ENCODE data around the gene MAP1B.

MAP1B gene

DNA sequence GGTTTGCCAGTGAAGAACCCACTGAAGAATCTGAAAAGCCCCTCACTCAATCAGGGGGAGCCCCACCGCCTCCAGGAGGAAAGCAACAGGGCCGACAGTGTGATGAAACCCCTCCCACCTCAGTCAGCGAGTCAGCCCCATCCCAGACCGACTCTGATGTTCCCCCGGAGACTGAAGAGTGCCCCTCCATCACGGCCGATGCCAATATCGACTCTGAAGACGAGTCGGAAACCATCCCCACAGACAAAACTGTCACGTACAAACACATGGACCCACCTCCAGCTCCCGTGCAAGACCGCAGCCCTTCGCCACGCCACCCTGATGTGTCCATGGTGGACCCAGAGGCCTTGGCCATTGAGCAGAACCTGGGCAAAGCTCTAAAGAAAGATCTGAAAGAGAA, 92.4 kb downstream of the MAP1B start:
- no peak for DNase-seq

DNA sequence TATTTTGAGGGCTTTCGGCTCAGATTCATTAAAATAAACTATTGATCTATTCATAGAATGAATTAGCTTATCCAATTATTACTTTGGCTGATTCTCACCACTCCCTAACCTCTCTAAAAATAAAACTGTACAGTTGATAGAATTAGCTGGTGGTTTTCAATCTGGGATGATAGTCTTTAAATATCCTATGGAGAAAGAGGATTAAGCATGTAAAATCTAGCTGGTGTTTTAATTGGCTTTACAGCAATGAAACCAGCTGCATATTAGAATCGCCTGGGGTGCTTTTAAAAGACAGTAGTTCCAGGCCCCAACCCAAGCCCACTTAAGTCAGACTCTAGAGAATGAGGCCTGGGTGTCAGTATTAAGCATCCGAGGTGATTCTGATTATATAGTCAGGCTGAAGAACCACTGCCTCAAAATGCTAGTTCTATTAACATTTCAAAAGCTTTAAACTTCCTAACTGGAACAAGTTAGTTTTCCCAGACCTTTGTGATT, 95.1 kb downstream of the MAP1B start:
- no peak for DNase-seq

DNA sequence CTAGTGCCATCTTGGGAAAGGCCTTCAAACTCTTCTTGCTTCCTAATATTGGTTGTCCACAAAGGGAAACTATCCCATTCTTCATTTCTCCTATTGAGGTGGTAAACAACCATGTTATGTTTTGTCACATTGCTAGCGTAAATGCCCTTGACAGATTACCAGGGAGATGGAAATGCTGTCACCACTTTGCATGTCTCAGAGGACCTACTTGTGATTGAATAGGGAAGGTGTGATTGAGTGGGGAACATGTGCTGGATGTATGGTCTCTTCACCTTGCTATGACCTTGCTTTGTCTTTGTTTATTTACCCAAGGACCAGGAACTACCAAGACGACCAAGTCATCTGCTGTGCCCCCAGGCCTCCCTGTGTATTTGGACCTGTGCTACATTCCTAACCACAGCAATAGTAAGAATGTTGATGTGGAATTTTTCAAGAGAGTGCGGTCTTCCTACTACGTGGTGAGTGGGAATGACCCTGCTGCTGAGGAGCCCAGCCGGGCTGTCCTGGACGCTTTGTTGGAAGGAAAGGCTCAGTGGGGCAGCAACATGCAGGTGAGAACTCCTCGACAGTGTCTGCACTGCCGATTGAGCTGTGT, 96.1 kb downstream of the MAP1B start:
- DNase-seq, result no peak

DNA sequence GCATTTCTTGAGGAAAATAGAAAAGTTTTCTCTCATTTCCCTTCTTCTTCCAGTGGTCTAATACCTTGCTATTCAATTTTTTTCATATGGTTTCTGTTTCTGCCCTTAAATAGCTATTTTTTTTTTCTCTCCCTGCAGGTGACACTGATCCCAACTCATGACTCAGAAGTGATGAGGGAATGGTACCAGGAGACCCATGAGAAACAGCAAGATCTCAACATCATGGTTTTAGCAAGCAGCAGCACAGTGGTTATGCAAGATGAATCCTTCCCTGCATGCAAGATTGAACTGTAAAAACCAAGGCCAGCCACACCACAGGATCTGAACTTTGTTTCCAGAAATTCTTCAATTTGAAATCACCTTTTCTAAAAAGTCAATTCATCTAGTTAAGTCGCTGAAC, 97.7 kb downstream of the MAP1B start:
- DNase-seq, result no peak

DNA sequence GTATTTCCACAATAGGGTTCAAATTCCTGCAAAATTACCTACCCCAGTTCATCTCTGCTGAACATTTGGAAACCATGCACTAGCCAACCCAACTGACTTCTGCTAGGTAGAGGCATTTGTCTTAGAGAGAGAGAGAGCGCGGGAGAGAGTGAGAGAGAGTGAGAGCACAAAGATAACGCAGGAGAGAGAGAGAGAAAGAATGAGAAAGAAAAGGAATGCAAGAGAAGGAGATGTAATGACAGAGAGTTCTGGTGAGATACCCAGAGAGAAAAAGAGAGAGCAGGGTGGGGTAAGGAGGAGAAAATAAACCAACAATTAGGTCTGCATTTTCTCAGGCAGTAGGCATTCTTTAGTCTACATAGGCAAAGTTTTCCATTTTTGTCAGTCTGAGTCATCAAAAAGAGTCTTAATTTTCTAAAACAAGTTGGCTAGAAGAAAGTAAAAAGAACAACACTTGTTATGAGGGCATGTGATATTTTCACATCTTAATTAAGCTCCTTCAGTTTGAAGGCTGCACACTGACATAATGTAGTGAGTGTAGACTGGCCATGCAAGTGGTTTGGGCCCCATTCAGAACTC, 98.2 kb downstream of the MAP1B start:
- no peak for DNase-seq

DNA sequence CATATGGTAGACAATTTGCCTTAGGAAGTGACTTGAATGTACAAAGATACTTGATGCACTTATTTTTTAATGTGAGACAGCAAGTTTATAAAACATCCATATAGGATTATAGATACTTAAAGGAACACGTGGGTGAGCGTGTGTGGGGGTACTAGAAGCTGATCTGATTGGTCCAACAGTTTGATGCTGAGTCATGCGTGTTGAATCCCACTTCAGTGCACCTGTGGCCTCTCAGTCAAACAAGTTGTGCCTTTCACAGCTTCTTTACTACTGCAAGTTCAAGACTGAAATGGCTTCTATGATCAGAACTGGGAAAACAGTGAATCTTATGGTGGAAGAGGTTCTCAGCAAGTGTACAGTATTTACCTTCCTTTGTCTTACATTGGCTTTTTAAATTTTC, 98.9 kb downstream of the MAP1B start:
- no peak for DNase-seq

DNA sequence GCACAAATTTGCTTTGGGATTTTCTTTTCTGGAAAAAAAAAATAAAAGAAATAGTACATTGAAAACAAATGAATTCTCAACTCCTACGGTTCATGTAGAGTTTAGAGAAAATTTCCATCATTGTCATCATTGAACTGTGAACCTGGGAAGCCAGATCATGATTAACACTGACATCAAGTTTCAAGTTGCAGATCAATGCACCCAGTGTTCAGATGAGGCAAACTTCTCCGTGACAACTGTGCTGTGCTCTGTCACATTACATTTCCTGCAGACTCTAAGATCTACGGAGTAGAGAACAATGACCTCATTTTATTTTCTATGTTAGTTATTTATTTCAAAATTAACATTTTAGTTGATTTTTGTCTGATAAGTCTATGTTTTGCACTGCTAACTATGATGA, 99.7 kb downstream of the MAP1B start:
- DNase-seq, result no peak

DNA sequence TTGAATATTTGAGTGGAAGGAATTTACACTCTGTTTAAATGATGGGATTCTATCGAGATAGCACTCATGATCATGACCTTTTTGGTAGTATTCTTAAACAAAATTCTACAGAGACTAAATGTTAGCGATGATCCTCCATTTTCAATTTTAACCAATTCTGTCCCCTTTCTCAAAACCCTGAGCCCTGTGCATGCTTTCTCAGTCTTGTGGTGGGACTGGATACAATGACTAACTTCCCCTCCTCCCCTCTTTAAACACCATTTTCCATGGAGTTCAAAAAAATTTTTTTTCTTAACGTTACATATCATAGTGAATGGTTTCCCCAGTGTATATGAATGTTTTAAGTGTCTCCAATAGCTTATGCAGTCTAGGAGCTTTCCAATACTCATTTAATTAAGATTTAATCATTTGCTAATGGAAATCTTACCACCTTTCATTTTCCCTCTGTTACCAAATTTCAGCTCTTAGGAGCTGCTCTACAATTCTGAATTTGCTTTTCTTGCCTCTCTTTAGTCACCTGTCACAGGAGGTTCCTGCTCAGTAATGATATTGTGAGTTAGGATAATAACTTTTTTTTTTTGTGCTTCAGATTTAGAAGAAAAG, 101.2 kb downstream of the MAP1B start:
- no peak for DNase-seq

DNA sequence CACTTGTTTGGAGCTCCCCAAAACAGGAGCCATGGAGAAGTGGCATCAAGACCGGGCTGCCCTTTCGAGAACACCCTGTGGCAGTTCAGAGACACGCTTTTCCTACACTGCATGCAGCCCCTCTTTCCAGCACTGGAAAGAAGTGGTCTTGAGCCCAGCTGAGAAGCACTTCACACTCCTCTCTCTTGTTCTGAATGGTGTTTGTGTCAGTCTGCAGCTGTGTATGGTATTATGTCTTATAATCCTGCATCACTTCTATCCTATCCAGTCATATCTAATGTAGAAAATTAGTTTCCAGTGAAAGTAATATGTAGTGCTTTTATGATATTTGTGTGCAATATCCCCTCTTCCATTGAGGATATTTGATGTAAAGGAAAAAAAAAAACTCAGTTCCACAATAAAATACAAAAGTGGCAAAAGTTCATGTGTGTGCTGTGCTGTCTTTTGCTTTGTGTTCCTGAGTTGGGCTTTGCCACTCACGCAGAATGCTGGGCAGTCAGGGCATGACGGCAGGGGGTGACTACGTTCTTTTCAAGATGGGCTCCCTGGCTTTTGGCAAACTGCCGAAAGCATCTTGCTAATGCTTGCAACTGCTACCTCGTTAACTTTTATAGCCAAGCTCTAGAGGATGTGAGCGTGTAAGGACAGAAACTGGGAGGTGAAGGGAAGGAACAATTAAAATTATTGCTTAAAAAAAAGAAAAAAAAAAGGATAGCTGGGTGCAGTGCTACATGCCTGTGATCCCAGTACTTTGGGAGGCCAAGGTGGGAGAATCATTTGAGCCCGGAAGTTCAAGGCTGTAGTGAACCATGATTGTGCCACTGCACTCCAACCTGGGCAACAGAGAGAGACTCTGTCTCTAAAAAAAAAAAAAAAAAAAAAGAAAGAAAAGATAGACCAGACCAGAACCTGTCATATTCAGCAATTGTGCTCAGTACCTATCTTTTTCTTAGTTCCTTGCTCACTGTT, 102.2 kb downstream of the MAP1B start:
- DNase-seq, result no peak

DNA sequence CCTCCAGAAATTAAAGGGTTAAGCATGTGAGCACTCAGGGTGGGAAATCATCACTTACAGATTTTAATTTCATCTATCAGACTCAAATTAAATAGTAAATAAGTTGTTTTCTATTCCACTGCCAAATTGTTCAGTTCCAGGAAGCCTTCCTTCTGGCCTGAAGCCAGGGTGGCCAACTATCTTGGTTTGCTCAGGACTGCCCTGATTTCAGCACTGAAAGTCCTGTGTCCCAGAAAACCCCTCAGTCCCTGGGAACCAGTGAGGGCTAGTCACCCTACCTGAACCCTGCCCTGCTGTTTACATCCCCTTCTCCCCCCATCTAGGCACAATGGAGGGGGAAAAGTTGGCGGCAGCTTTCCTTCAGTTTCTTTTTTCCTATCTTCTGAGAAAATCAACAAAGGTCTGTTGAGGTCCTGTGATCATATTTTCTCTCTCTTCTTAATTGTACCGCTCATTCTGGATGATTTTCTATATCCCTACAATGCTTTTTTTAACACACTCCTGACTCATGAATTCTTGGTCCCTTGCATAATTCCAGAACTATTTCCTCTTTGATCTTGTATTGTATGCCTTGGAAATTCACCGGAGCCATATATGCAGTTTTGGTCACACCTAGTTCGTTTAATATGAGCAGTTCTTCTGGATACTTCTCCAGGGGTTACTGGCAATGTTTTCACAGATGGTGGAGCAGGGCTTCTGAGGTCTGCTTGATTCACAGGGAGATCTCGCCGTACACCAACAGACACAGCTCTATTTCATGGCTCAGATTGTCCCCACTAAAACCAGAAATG, 103.8 kb downstream of the MAP1B start:
- no peak for DNase-seq

DNA sequence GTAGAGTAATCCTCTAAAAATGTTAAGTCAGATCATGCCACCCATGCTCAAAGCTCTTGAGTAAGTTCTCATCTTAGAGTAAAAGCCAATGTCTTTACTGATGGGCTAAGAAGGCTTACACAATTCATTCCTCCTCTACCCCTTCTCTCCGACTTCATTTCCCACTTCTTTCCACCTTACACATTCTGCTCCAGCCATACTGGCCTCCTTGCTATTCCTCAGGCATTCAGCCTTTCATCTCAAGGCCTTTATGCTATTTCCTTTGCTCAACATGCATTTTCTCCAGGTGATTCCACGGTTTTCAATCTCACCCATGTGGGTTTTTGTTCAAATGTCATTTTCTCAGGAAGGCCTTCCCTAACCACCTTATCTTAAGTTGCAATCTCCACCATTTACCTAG, 104.9 kb downstream of the MAP1B start:
- no peak for DNase-seq

DNA sequence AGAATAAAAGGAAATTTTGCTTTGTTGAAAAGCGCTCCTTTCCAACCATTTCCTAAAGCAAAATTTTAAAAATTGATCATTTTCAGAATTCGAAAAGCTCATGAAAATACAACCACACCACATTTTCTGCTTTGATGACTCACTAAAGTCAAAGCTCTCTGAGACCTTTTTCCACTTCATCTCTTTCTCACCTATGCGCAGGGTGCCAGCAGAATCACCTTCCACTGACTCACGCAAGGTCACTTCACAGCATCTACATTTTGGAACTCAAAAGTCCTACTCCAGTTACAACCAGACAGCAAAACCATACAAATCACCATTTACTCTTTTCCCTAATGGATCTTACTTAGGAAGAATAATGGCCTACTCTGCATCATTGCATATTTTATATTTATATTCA, 106.2 kb downstream of the MAP1B start:
- DNase-seq, result no peak

DNA sequence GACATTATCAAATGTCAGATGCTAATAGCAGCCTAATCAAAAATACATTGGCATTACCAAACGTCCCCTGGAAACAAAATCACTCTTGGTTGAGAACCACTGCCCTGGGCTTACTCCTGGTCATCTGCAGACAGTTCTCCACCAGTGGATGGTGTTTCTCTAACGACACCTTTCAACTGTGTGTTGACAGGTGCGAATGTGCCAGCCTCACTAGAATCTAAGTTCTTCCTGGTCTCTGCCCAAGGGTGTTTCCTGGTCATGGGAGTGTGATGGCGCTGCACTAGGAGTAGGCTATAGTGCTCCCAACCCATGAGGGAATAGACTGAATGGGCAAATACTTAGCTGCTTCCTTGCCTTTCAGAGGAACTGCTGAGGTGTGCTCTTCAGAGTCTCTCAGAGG, 106.9 kb downstream of the MAP1B start:
- no peak for DNase-seq

DNA sequence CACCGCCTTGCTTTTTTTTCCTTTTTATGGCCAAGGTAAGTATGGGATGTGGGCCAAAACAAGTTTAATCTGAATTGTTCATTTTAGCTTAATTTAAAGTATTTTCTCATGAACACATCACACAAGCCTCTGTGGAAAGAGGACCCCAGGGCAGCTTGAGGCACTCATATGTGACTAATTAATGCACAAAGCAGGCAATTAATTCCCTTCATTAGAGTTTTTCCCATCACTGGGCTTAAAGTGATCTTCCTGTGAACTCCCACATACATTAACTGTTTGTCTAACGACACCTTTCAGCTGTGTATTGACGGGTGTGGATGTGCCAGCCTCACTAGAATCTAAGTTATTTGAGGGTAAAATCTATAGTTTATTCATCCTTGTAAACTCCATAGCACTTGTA, 109.5 kb downstream of the MAP1B start:
- DNase-seq, result no peak

DNA sequence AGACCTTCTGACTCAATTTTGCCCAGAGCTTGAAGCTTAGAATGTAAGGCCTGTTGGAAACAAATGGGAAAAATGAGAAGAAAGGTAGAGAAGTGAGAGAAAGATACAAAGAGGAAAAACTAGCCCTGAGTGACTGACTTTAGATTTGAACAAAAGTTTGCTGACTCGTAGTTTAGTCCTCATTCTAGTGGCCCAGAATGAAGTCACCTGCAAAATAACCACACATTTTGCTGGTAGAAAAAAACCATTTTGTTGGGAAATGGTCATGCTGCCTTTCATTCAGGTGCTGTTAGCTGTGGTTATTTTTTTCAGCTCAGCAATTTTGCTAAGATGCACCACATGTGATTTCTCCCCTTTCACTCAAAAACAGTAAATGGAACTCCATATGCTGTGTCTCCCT, 113.8 kb downstream of the MAP1B start:
- DNase-seq, result no peak

DNA sequence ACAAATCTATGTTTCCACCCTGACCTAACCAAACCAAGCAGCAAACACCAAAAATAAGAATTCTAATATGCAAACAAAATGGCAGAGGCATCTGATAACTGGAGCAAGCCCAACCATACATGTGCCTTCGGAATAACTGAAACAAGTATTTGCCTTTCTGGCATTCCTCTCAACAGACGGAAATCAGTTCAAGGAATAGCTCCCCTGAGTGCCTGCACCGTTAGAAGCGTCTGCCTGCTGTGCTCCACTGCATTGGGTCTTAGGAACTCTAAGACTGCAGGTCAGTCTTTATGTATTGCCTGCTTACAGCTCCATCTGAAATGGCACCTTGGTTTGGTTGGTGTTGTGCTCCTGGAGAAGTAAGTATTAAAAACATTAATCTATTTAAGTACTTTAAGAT, 114.3 kb downstream of the MAP1B start:
- DNase-seq, result no peak

DNA sequence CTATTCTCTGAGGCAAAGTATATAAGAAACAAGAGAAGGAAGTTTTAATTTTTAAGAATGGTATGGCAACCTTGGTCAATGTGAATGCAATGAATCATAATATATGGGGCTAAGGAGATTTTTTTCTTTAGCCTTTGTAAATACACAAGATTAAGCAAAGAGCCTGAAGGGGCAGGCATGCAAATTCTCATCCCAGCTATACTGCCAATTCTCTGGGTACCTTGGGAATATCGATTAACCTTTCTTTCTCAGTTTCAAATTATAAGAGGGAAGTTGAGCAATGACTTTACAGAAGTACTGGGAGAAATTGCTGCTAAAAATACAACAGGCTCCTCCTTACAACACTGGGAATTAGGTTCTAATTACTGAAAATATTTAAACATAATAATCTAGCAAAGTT, 115.2 kb downstream of the MAP1B start:
- no peak for DNase-seq

DNA sequence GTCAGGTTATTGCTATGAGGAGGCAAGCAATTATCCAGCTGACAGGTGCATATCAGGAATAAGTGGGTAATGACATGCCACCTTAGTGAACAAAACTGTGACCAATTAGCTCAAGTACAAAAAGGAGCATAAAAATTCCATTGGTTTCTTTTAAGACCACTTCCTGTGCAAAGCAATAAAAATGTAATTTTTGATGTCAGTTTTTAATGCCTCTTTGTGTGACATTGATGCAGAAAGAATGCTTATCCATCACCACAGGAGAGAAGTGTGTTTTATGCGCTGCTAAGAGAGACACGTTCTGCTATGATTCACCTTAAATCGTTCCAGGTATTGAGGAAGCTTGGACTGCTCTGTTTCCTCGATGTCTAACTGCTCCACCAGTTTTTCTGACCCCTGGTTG, 116.1 kb downstream of the MAP1B start:
- no peak for DNase-seq

DNA sequence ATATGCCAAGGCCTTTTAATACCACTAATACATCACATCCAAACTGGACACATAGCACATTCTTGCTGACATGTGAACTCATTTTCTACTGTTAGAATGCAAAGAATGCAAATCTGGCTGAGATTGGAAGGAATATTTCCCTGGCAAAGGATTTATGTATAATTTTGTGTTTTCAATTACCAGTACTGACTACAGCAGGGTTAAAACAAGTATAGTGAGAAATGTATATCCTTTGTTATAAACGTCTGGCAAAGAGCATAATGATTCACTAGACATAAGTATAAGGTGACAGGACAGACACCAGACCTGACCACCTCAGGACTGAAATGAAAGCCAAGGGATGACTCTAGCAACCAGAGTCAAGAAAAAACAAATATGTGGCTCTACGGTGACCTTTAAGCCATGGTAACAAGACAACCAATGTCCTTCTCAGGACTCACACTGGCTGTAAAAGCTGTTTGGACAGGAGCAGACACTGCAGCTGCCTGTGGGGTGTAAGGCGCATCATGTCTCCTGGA, 117.7 kb downstream of the MAP1B start:
- no peak for DNase-seq

DNA sequence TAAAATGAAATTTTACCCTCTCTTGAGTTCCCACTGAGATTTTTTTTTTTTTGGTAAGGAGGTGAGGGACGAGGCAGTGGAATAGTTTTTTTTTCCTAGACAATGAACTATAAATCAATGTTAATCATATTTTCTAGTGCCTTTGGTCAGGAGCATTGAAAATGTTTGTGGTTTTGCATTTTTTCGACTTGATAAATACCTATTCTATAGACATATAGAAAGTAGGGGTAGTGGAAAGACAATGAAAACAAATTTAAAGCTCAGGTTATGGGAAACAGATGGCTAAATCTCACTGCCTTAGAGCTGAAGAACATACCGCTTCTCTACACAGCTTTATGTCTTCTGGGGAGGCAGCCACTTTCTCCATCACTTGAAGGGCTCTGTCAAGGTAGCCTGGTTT, 118.5 kb downstream of the MAP1B start:
- DNase-seq, result no peak

DNA sequence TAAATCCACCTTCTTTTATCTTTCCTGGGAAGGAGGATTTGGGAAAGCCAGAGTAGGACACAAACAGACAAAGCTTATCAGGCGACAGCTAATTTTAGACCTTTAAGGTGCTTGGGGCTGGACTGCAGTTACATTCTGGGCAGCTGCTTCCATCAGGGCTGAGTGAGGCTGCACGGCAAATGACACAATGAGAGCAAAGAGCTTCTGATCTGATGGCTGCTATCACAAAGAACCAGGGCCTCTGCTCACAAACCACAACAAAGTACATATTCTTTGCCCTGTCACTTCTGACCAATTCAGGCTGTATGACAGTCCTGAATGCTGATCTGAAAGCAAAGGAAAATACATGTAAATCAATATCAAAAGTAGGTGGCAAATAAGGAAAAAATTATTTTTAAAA, 119.7 kb downstream of the MAP1B start:
- no peak for DNase-seq

DNA sequence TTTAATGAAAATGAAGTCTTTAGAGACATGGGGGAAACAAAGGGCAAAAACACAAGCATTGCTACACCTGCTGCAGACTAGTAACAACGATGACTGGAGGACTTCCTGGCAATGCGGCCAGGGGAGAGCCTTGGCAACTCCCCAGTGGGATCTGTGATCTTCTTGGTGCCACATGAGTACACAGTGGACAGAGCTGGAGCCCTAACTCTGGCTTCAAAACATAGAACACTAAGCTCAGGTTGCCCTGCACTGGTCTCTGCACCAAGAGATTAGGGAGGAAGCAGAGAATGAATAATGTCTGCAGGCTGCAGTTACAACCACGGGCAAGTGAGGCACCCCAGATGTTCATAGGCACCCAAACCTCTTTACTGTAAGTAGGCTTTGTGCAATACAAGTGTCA, 121.7 kb downstream of the MAP1B start:
- no peak for DNase-seq
